ENCODE results near the gene STYXL1. TPM values are rescaled to one million over a fixed set of nuclear protein-coding genes. Genes with fewer than 3 reads are reported as not detected.
"Not testable (repeated sequence)": the region's sequence is repeated elsewhere in the genome, so short reads cannot be mapped to it uniquely, and the experiment has no call there.

Gene STYXL1
- total RNA-seq, 3 donors from 2014 or later = 27.5 to 38.3 (median 28.3) TPM

- H3K27ac ChIP-seq = no peak overlapping the region
- TF ChIP-seq CTCF (IDR thresholded peaks at IDR 0.05) (no peak), POLR2AphosphoS5 (IDR thresholded peaks at IDR 0.05) (no peak), POLR2A (IDR thresholded peaks at IDR 0.05) (no peak)
- DNase-seq (ENCODE audit: low spot score in 2 of 2) = no peak
- no peaks in the 10 kb centered on the region for H3K9me3 ChIP-seq
- no peaks in the 10 kb centered on the region for H3K4me1 ChIP-seq
- intact Hi-C loops (cut with DNase I; ENCODE audit: low total_unique reads) = no loop called here
- H3K36me3 ChIP-seq = no peaks in the 10 kb centered on the region
- H3K4me3 ChIP-seq = no peak overlapping the region
- no peaks in the 10 kb centered on the region for H3K27me3 ChIP-seq
These were observed 39.6 kb downstream of the STYXL1 start for GRCh38 chr7:76008156-76008687.

GRCh38 chr7:76005004-76005403 is 42.8 kb downstream of the STYXL1 start:
- DNase-seq (ENCODE audit: low spot score in 2 of 2); H3K36me3 ChIP-seq; H3K27ac ChIP-seq; H3K9me3 ChIP-seq; H3K4me1 ChIP-seq; intact Hi-C loops (cut with DNase I; ENCODE audit: low total_unique reads); H3K4me3 ChIP-seq; H3K27me3 ChIP-seq: not testable (repeated sequence)

- intact Hi-C loops (cut with DNase I; ENCODE audit: low total_unique reads) = loop anchor here (5.0 kb wide), 1 partner anchor 946 kb away; no protein-coding TSS in a partner anchor
- H3K4me1 ChIP-seq = no peaks in the 10 kb centered on the region
- H3K36me3 ChIP-seq = no peaks in the 10 kb centered on the region
- H3K27me3 ChIP-seq = no peaks in the 10 kb centered on the region
- TF ChIP-seq POLR2AphosphoS5 (IDR thresholded peaks at IDR 0.05) = no peak
- no peak for TF ChIP-seq CTCF (IDR thresholded peaks at IDR 0.05)
- no peak for TF ChIP-seq POLR2A (IDR thresholded peaks at IDR 0.05)
- H3K27ac ChIP-seq = no peak overlapping the region
- no peak for DNase-seq (ENCODE audit: low spot score in 2 of 2)
- H3K9me3 ChIP-seq = no peaks in the 10 kb centered on the region
- H3K4me3 ChIP-seq = no peak overlapping the region
These were observed 44.4 kb downstream of the STYXL1 start for GRCh38 chr7:76003351-76003750.

- Histone ChIP-seq H3K4me3 (no peak overlapping the region), H3K4me1 (no peaks in the 10 kb centered on the region), H3K27ac (no peak overlapping the region), H3K9me3 (no peaks in the 10 kb centered on the region), H3K27me3 (no peaks in the 10 kb centered on the region), H3K36me3 (no peaks in the 10 kb centered on the region)
- no peak for DNase-seq (ENCODE audit: low spot score in 2 of 2)
- intact Hi-C loops (cut with DNase I; ENCODE audit: low total_unique reads) = loop anchor here (5.0 kb wide), 1 partner anchor 946 kb away; no protein-coding TSS in a partner anchor
- TF ChIP-seq POLR2A (IDR thresholded peaks at IDR 0.05) = no peak
- TF ChIP-seq POLR2AphosphoS5 (IDR thresholded peaks at IDR 0.05) = no peak
- TF ChIP-seq CTCF (IDR thresholded peaks at IDR 0.05) = no peak
These were observed 45.0 kb downstream of the STYXL1 start for GRCh38 chr7:76002822-76003221.

GRCh38 chr7:76002139-76002538 is 45.7 kb downstream of the STYXL1 start:
- DNase-seq (ENCODE audit: low spot score in 2 of 2) = no peak
- no peak overlapping the region for H3K4me3 ChIP-seq
- no peak overlapping the region for H3K27ac ChIP-seq
- no peaks in the 10 kb centered on the region for H3K9me3 ChIP-seq
- H3K4me1 ChIP-seq = no peaks in the 10 kb centered on the region
- intact Hi-C loops (cut with DNase I; ENCODE audit: low total_unique reads) = loop anchor here (5.0 kb wide), 1 partner anchor 945 kb away; no protein-coding TSS in a partner anchor
- H3K27me3 ChIP-seq = no peaks in the 10 kb centered on the region
- no peaks in the 10 kb centered on the region for H3K36me3 ChIP-seq
- no peak for TF ChIP-seq POLR2AphosphoS5 (IDR thresholded peaks at IDR 0.05)
- TF ChIP-seq CTCF (IDR thresholded peaks at IDR 0.05) = no peak
- no peak for TF ChIP-seq POLR2A (IDR thresholded peaks at IDR 0.05)

All from breast epithelium (tissue), 4 donors.